ENCODE data around the gene ARID1B.

Gene ARID1B

DNA sequence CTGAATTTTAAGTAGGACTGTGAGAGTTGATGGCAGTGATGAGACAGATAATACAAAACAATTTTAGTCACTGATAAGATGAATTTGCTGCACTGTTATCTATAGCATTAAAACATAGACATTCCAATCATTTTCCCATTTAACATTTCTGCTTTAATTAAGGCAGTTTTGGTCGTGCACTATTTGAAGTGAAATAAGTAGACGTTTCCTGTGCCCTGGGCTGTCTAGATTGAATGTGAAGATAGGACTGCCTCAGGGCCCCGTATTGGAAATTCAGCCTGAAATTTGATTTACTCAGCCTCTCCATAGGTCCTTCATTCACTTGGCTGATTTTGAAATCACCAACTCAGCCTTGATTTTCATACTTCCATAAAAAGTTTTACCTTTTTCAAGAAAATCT lies 48.3 kb downstream of the ARID1B start:
- Histone ChIP-seq H3K27ac (peak overlapping the region; percentile 71), H3K27me3 (ENCODE audit: control insufficient read depth, insufficient read depth, low read length) (no peaks in the 10 kb centered on the region), H3K36me3 (ENCODE audit: control insufficient read depth, insufficient read depth, low read length) (no peaks in the 10 kb centered on the region), H3K4me1 (peaks cover 55% of the 10 kb centered on the region), H2AFZ (no peak overlapping the region), H3K4me2 (ENCODE audit: low read length) (peak overlapping the region; percentile 53), H3K9ac (no peak overlapping the region), H3K79me2 (peaks cover 28% of the 10 kb centered on the region), H3K9me3 (ENCODE audit: control insufficient read depth, low read length) (no peaks in the 10 kb centered on the region), H3K4me3 (ENCODE audit: low read depth, low read length) (peak overlapping the region; percentile 26)
- TF ChIP-seq, protein P1, sequence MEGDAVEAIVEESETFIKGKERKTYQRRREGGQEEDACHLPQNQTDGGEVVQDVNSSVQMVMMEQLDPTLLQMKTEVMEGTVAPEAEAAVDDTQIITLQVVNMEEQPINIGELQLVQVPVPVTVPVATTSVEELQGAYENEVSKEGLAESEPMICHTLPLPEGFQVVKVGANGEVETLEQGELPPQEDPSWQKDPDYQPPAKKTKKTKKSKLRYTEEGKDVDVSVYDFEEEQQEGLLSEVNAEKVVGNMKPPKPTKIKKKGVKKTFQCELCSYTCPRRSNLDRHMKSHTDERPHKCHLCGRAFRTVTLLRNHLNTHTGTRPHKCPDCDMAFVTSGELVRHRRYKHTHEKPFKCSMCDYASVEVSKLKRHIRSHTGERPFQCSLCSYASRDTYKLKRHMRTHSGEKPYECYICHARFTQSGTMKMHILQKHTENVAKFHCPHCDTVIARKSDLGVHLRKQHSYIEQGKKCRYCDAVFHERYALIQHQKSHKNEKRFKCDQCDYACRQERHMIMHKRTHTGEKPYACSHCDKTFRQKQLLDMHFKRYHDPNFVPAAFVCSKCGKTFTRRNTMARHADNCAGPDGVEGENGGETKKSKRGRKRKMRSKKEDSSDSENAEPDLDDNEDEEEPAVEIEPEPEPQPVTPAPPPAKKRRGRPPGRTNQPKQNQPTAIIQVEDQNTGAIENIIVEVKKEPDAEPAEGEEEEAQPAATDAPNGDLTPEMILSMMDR (IDR thresholded peaks at IDR 0.05), result no peak

DNA sequence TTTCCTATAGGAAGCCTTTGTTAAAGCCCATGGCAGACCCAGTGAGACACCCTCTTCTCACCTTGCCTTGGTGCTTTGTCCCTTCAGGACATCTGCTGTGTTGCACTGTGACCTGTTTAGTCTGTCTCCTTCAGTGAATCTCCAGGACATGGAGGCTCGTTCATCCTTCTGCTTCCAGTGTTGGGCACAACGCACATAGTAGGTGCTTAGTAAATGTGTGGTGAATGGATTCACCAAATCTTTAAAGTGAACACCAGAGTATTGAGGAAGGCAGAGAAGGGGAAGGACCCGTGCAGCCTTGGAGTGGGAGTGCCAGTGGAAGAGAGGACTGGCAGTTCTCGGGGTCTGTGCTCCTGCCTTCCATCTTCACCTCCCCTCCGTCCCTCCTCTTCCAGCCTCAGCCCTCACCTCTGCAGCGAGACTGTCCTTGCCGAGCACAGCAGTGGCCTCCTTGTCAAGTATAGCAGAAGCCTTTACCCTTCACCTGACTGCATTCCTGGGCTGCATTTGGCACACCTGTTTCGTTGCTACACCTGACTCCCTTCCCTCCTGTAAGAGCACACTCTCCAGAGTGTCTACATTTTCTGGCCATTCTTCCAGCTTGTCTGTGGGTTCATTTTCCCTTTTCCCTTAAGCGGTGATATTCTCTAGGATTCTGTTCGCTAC lies 49.2 kb downstream of the ARID1B start:
- H3K9me3 ChIP-seq (ENCODE audit: control insufficient read depth, low read length), result no peaks in the 10 kb centered on the region
- no peak overlapping the region for H2AFZ ChIP-seq
- H3K4me3 ChIP-seq (ENCODE audit: low read depth, low read length), result no peak overlapping the region
- H3K9ac ChIP-seq, result no peak overlapping the region
- H3K27me3 ChIP-seq (ENCODE audit: control insufficient read depth, insufficient read depth, low read length), result no peaks in the 10 kb centered on the region
- peak overlapping the region; percentile 24 for H3K4me2 ChIP-seq (ENCODE audit: low read length)
- H3K36me3 ChIP-seq (ENCODE audit: control insufficient read depth, insufficient read depth, low read length), result no peaks in the 10 kb centered on the region
- peaks cover 49% of the 10 kb centered on the region for H3K4me1 ChIP-seq
- TF ChIP-seq, protein P1 (IDR thresholded peaks at IDR 0.05), result no peak
- peaks cover 28% of the 10 kb centered on the region for H3K79me2 ChIP-seq
- H3K27ac ChIP-seq, result peak overlapping the region; percentile 71

DNA sequence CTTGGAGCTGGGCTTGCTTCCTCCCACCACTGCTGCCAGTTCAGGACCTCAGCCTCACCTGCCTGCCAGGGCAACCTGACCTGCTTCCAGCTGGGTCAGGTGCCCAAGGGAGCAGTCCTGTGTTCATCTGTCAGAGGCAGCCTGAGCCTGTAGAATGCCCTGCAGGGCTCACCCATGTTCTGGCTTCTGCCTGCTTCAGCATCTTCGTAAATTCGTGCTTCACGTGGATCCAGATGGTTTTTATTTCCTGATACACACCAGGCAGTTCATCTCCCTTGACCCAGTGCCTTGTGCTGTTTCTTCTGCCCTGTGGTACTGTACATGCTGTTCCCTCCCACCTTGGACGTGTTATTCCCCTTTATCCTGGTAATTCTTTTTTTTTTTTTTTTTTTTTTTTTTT lies 50.2 kb downstream of the ARID1B start:
- TF ChIP-seq, protein P1 (IDR thresholded peaks at IDR 0.05), result no peak
- peaks cover 48% of the 10 kb centered on the region for H3K4me1 ChIP-seq
- no peaks in the 10 kb centered on the region for H3K36me3 ChIP-seq (ENCODE audit: control insufficient read depth, insufficient read depth, low read length)
- no peak overlapping the region for H3K9ac ChIP-seq
- no peak overlapping the region for H2AFZ ChIP-seq
- H3K4me2 ChIP-seq (ENCODE audit: low read length), result no peak overlapping the region
- no peaks in the 10 kb centered on the region for H3K27me3 ChIP-seq (ENCODE audit: control insufficient read depth, insufficient read depth, low read length)
- peaks cover 34% of the 10 kb centered on the region for H3K79me2 ChIP-seq
- peak overlapping the region; percentile 1 for H3K27ac ChIP-seq
- no peak overlapping the region for H3K4me3 ChIP-seq (ENCODE audit: low read depth, low read length)
- H3K9me3 ChIP-seq (ENCODE audit: control insufficient read depth, low read length), result no peaks in the 10 kb centered on the region

DNA sequence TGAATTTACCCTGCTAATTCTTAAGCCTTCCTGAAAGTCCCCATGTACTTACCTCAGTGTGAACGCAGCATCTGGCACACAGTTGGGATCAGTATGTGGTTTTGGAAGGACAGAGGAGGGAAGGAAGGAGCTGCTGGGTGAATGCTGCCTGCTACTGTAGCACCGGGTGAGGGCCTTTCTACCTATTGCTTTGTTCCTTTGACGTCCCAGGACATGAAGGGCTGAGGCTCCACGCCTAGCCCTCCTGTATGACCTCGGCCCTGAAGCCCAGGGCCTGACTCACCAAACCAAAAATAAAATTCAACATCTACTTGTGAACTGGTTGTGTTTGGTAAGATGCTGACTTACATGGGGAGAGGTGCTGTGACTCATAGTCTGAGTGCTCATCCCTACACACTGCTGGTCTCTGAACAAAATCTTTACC lies 51.1 kb downstream of the ARID1B start:
- peaks cover 33% of the 10 kb centered on the region for H3K79me2 ChIP-seq
- no peak overlapping the region for H3K9ac ChIP-seq
- H3K9me3 ChIP-seq (ENCODE audit: control insufficient read depth, low read length), result no peaks in the 10 kb centered on the region
- TF ChIP-seq, protein P1 (IDR thresholded peaks at IDR 0.05), result no peak
- peaks cover 47% of the 10 kb centered on the region for H3K4me1 ChIP-seq
- no peaks in the 10 kb centered on the region for H3K27me3 ChIP-seq (ENCODE audit: control insufficient read depth, insufficient read depth, low read length)
- no peak overlapping the region for H3K4me3 ChIP-seq (ENCODE audit: low read depth, low read length)
- H3K27ac ChIP-seq, result no peak overlapping the region
- H2AFZ ChIP-seq, result no peak overlapping the region
- H3K36me3 ChIP-seq (ENCODE audit: control insufficient read depth, insufficient read depth, low read length), result no peaks in the 10 kb centered on the region
- no peak overlapping the region for H3K4me2 ChIP-seq (ENCODE audit: low read length)

DNA sequence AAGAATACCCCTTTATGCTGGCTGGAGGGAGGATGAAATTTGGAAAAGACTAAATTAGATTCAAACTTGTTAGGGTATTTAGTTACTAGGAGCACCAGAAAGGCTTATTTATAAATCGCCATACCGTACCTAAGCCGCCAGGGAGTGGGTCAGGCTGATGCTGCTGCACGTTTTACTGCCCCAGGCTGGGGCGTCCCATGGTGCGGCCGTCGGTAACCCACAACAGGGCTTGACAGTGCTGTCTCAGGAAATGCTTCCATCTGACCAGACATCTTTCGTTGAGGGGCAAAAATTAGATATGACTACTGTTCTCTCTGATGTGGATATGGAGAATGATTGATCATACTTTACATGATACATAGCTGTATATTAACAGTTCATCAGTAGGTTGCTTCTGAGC lies 52.9 kb downstream of the ARID1B start:
- H3K4me1 ChIP-seq, result peaks cover 35% of the 10 kb centered on the region
- H3K9me3 ChIP-seq (ENCODE audit: control insufficient read depth, low read length), result no peaks in the 10 kb centered on the region
- TF ChIP-seq, protein P1 (IDR thresholded peaks at IDR 0.05), result no peak
- no peaks in the 10 kb centered on the region for H3K27me3 ChIP-seq (ENCODE audit: control insufficient read depth, insufficient read depth, low read length)
- no peak overlapping the region for H3K4me3 ChIP-seq (ENCODE audit: low read depth, low read length)
- H3K9ac ChIP-seq, result no peak overlapping the region
- no peak overlapping the region for H3K27ac ChIP-seq
- no peak overlapping the region for H3K4me2 ChIP-seq (ENCODE audit: low read length)
- peaks cover 35% of the 10 kb centered on the region for H3K79me2 ChIP-seq
- H3K36me3 ChIP-seq (ENCODE audit: control insufficient read depth, insufficient read depth, low read length), result no peaks in the 10 kb centered on the region
- H2AFZ ChIP-seq, result no peak overlapping the region
